ENCODE data around the gene SLC29A1. TPM values are rescaled to one million over a fixed set of nuclear protein-coding genes. Genes with fewer than 3 reads are reported as not detected.

The SLC29A1 gene
- total and polyA plus RNA-seq, 2 of the 8 experiments (the other 6 are each of a cell fraction or from before 2014, with no cell fraction given): 187 to 558 TPM

DNA sequence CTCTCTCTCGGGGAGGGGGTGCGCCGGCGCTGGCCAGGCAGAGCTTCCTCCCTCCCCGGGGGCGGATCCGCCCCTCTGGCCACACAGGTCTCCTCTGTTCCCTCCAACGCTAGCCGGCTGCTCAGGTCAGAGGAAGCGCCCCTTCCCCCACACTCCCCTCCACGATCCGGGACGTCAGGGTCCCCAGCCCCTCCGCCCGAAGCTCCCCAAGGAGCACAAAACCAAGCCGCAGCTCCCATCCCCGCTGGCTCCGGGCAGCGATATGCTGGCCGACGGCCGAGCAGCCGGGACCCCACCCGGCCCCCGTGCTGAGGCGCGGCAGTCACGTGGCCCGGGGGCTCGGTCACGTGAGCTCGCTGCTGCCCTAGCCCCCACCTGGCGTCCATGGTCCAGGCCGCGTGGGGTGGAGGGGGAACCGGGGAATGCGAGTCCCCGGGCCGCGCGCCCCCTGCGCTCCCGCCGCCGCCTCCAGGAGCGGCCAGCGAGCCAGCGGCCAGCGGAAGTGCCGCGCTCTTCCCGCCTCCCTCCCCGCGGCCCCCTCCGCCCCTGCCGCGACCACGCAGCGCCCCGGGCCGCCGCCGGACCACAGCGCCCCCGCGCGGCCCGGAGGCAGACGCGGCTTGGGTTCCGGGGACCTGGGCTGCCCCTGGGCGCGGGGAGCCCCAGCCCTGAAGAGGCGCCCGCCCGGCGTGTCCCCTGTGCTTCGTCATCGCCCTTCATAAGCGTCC lies 33.8 kb downstream of the SLC29A1 start, which contains the start of gene SLC35B2:
Gene SLC35B2, minus strand, starts transcription at position 504 of the 728 bp plus-strand sequence. Its CDS starts 118 bp downstream, at position 386.
- Histone ChIP-seq H3K9me3 (ENCODE audit: insufficient read depth in 2 of 2, low read depth in 1 of 2, low read length in 1 of 2) (no peaks in the 10 kb centered on the region), H4K8ac (ENCODE audit: extremely low read depth, insufficient read depth, low read length) (peak within 1 kb of the TSS; percentile 89), H3K4me3 (ENCODE audit: extremely low read depth in 1 of 4, insufficient read depth in 2 of 4, low read depth in 3 of 4, low read length in 4 of 4) (peak within 1 kb of the TSS; percentile 67 to 85 (median 75)), H3K14ac (ENCODE audit: insufficient read length) (peak within 1 kb of the TSS; percentile 48), H3K4me1 (replicated peaks in 1 of 4; ENCODE audit: control insufficient read depth in 3 of 4, insufficient read depth in 4 of 4, low read length in 3 of 4) (peaks cover 1 to 20% (median 7%) of the 10 kb centered on the region in 4 experiments; a peak in 6 of 7 replicates), H2BK15ac (ENCODE audit: low read length) (peak within 1 kb of the TSS; percentile 34; the same call in 1 of the 2 replicates), H2BK12ac (ENCODE audit: low read depth, low read length) (peak within 1 kb of the TSS; percentile 78; the same call in 1 of the 2 replicates), H4K20me1 (replicated peaks in 1 of 2; ENCODE audit: control insufficient read depth in 1 of 2, insufficient read depth in 2 of 2, low read length in 2 of 2) (peaks cover 0 to 18% of the 10 kb centered on the region in 2 experiments), H3K4me2 (ENCODE audit: insufficient read depth in 1 of 2, low read depth in 2 of 2, low read length in 2 of 2) (peak within 1 kb of the TSS; percentile 58 to 82), H2AFZ (ENCODE audit: low read length) (peak within 1 kb of the TSS; percentile 47; the same call in 1 of the 2 replicates), H2BK20ac (ENCODE audit: low read length) (no peak within 1 kb of the TSS; the same call in 1 of the 2 replicates), H3K18ac (ENCODE audit: extremely low read depth, low read length) (peak within 1 kb of the TSS; percentile 91), H4K91ac (replicated peaks; ENCODE audit: insufficient read length, low read length) (peak within 1 kb of the TSS; percentile 58), H3K4ac (replicated peaks; ENCODE audit: insufficient read length, low read depth, low read length) (peak within 1 kb of the TSS; percentile 54), H3K9ac (replicated peaks in 1 of 4; ENCODE audit: extremely low read depth in 1 of 4, low read depth in 3 of 4, low read length in 3 of 4) (peak within 1 kb of the TSS; percentile 74 to 86 (median 81)), H3K79me1 (ENCODE audit: low read depth, low read length) (no peaks in the 10 kb centered on the region), H3K27ac (ENCODE audit: low read depth, low read length) (peak within 1 kb of the TSS; percentile 88), H2BK120ac (replicated peaks; ENCODE audit: low read depth, low read length) (no peak within 1 kb of the TSS), H3K56ac (replicated peaks; ENCODE audit: insufficient read length, low read depth, low read length) (peak within 1 kb of the TSS; percentile 93), H2AK5ac (ENCODE audit: low read depth, low read length) (no peak within 1 kb of the TSS), H2BK5ac (ENCODE audit: low read depth, low read length) (peak within 1 kb of the TSS; percentile 92), H3K23ac (ENCODE audit: insufficient read length) (no peak within 1 kb of the TSS), H3K23me2 (ENCODE audit: low read depth, low read length) (peaks cover 11% of the 10 kb centered on the region), H4K5ac (ENCODE audit: insufficient read length, low read depth, low read length) (peak within 1 kb of the TSS; percentile 98), H3K27me3 (replicated peaks in 1 of 4; ENCODE audit: control insufficient read depth in 3 of 4, extremely low read depth in 1 of 4, insufficient read depth in 3 of 4, low read length in 3 of 4) (no peaks in the 10 kb centered on the region), H3K79me2 (ENCODE audit: control insufficient read depth in 1 of 2, insufficient read depth in 2 of 2, low read length in 2 of 2) (peaks cover 0 to 17% of the 10 kb centered on the region in 2 experiments; a peak in 2 of 4 replicates), H3K36me3 (ENCODE audit: control insufficient read depth in 2 of 4, insufficient read depth in 4 of 4, low read length in 3 of 4) (peaks cover 19 to 40% (median 37%) of the 10 kb centered on the region in 4 experiments)
- DNase-seq (ENCODE audit: low read depth in 1 of 2, low spot score in 2 of 2) (peak in 1 of 2 experiments; percentile 85), FAIRE-seq (no peak)
- ChIA-PET POLR2A (ENCODE audit: partially characterized antibody) (interaction anchor here (0.7 to 15.1 kb wide), 44 partner anchors 10 to 628 kb away, joined by 3 to 581 read pairs (median 5); partner anchors contain the start of genes AARS2, CAPN11, CDC5L and GTPBP2), CTCF (ENCODE audit: partially characterized antibody) (interaction anchor here (0.8 to 4.8 kb wide), 31 partner anchors 10 to 161 kb away, joined by 3 to 48 read pairs (median 4); partner anchors contain the start of genes CAPN11, HSP90AB1, SLC29A1 and TMEM151B)
- WGBS, 2 experiments (ENCODE audit: extremely low coverage in 1 of 2, insufficient coverage in 1 of 2, insufficient read length in 1 of 2, insufficient replicate concordance in 2 of 2, low coverage in 1 of 2, low lambda C conversion rate in 2 of 2, missing lambda C conversion rate in 1 of 2): 4% methylated on average over 22 of the region's 80 CpGs; no CpG with 5 or more reads in 1 of the 2 experiments
- TF ChIP-seq, protein P1, sequence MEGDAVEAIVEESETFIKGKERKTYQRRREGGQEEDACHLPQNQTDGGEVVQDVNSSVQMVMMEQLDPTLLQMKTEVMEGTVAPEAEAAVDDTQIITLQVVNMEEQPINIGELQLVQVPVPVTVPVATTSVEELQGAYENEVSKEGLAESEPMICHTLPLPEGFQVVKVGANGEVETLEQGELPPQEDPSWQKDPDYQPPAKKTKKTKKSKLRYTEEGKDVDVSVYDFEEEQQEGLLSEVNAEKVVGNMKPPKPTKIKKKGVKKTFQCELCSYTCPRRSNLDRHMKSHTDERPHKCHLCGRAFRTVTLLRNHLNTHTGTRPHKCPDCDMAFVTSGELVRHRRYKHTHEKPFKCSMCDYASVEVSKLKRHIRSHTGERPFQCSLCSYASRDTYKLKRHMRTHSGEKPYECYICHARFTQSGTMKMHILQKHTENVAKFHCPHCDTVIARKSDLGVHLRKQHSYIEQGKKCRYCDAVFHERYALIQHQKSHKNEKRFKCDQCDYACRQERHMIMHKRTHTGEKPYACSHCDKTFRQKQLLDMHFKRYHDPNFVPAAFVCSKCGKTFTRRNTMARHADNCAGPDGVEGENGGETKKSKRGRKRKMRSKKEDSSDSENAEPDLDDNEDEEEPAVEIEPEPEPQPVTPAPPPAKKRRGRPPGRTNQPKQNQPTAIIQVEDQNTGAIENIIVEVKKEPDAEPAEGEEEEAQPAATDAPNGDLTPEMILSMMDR (IDR thresholded peaks at IDR 0.05; ENCODE audit: control extremely low read depth in 1 of 3, insufficient read depth in 1 of 3, low read depth in 1 of 3, low read length in 3 of 3): peak in 2 of 3 experiments; percentile 70 to 91; a peak in 3 of 4 replicates
- TF ChIP-seq SIN3A (conservative IDR thresholded peaks at IDR 0.05 in 1 of 2, IDR thresholded peaks at IDR 0.05 in 1 of 2; ENCODE audit: low read depth in 1 of 2, low read length in 2 of 2) (peak; percentile 37 to 90; a peak in 2 of 4 replicates), KDM4A (IDR thresholded peaks at IDR 0.05; ENCODE audit: low read depth, low read length, severe bottlenecking) (peak; percentile 49), KDM5A (IDR thresholded peaks at IDR 0.05; ENCODE audit: low read length) (peak; percentile 34; the same call in 1 of the 2 replicates), EP300 (IDR thresholded peaks at IDR 0.05; ENCODE audit: borderline replicate concordance in 1 of 2, low read depth in 2 of 2, low read length in 2 of 2) (peak; percentile 21 to 23; a peak in 2 of 3 replicates), SP4 (IDR thresholded peaks at IDR 0.05; ENCODE audit: low read length) (peak; percentile 94; the same call in 1 of the 2 replicates), KDM1A (IDR thresholded peaks at IDR 0.05; ENCODE audit: borderline replicate concordance, low read length) (no peak)
